Cardiac muscle cell (in vitro differentiated cells and primary cell): ENCODE measurements around the gene ZNF653. TPM values are rescaled to one million over a fixed set of nuclear protein-coding genes. Genes with fewer than 3 reads are reported as not detected.
A peak's percentile ranks its signal among the peaks of the same experiment; 100 is the strongest.
"Not testable (repeated sequence)": the region's sequence is repeated elsewhere in the genome, so short reads cannot be mapped to it uniquely, and the experiment has no call there.

Experiments
- DNase-seq, 2 donors: peaks; one replicate each; pipeline versions ENCODE4 v3.0.0 to v3.0.0-alpha.2; 2010 to 2017; ENCODE audit warnings: low read depth in 1 of 2, low spot score in 1 of 2
- H3K27ac ChIP-seq: fragments of 200-600 bp; sonication (generic); 2 replicates; pipeline ENCODE4 v1.5.1; 2016
- H3K27me3 ChIP-seq: fragments of 200-600 bp; sonication (generic); 2 replicates; pipeline ENCODE4 v1.6.0; 2016; ENCODE audit warnings: control low read depth
- H3K36me3 ChIP-seq: fragments of 200-600 bp; sonication (generic); 2 replicates; pipeline ENCODE4 v1.5.1; 2016; ENCODE audit warnings: control low read depth
- H3K4me1 ChIP-seq: fragments of 200-600 bp; sonication (generic); 2 replicates; pipeline ENCODE4 v1.8.1; 2017; ENCODE audit warnings: low read depth, mild to moderate bottlenecking, mixed run types
- H3K4me3 ChIP-seq: fragments of 200-600 bp; sonication (generic); 2 replicates; pipeline ENCODE4 v1.5.1; 2016; ENCODE audit warnings: mild to moderate bottlenecking
- H3K9me3 ChIP-seq: fragments of 200-600 bp; sonication (generic); 2 replicates; pipeline ENCODE4 v1.5.1; 2017; ENCODE audit warnings: low read depth, mild to moderate bottlenecking, control low read depth
- polyA plus RNA-seq: library from polyadenylated mRNA; unstranded; fragments of >200 nt; fragmentation: Nextera tagmentation; extraction: Ambion mirVana; gene quantifications from 2 replicates; pipeline ENCODE4 v1.2.1, GENCODE V29; 2016
- total RNA-seq: library from RNA; depleted of rRNA; stranded (reverse); fragments of >200 nt; gene quantifications from 2 replicates; pipeline ENCODE4 v1.2.3, GENCODE V29; 2016
- TF ChIP-seq, protein P1 (sequence below): IDR thresholded peaks from 2 replicates; pipeline ENCODE4 v1.5.1; 2012; ENCODE audit warnings: low read depth, mild to moderate bottlenecking, low read length

ZNF653 gene
- total and polyA plus RNA-seq, 2 experiments from 2014 or later = 10.6 to 19.0 TPM

DNA sequence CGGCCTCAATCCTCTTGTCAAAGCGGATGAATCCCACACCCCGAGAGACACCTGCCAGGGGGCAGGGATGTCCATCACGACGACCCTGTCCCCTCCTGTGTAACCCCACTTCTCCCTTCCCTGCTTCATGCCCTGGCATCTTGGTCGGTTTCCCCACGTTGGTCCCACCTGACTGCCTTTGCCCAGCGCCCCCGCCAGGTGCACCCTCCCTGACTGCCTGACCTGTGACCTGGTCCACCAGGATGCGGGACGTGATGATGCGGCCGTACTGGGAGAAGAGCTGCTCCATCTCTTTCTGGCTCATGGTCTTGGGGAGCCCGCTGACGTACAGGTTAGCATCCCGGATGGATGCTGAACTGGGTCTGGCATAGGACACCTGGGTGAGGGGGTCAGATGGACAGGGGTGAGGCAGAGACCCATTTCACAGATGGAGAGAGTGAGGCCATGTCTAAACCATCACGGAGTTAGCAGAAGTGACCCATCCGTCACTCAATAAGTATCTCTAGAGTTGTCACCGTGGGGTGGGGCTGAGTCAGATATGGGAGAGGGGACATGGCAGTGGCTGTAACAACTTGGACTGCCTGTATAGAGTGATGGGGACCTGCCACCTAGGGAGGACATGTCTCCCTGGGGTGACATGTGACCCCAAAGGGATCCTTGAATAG is 47.3 kb downstream of the ZNF653 start:
- TF ChIP-seq, protein P1, sequence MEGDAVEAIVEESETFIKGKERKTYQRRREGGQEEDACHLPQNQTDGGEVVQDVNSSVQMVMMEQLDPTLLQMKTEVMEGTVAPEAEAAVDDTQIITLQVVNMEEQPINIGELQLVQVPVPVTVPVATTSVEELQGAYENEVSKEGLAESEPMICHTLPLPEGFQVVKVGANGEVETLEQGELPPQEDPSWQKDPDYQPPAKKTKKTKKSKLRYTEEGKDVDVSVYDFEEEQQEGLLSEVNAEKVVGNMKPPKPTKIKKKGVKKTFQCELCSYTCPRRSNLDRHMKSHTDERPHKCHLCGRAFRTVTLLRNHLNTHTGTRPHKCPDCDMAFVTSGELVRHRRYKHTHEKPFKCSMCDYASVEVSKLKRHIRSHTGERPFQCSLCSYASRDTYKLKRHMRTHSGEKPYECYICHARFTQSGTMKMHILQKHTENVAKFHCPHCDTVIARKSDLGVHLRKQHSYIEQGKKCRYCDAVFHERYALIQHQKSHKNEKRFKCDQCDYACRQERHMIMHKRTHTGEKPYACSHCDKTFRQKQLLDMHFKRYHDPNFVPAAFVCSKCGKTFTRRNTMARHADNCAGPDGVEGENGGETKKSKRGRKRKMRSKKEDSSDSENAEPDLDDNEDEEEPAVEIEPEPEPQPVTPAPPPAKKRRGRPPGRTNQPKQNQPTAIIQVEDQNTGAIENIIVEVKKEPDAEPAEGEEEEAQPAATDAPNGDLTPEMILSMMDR = no peak
- no peaks in the 10 kb centered on the region for H3K9me3 ChIP-seq
- no peak overlapping the region for H3K27ac ChIP-seq
- no peaks in the 10 kb centered on the region for H3K4me1 ChIP-seq
- DNase-seq = no peak
- no peaks in the 10 kb centered on the region for H3K36me3 ChIP-seq
- H3K4me3 ChIP-seq = no peak overlapping the region
- H3K27me3 ChIP-seq = no peaks in the 10 kb centered on the region

DNA sequence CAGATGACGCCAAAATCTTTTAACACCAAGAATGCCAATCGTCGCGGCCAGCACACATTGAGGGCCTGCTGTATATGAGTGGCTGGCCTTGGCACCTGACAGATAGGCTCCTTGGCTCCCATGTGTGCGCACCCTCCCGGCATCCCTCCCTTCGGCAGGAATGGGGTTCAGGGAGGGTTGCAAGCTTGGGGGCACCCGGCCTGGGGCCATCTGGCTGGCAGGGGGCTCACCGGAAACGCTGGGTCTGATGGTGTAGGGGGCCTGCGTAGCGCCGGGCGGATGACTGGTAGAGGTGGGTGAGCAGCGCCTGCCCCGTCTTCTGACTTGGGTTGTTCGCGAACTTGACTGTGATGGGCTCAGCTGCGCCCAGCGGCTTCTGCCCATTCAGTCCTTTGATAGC is 47.8 kb downstream of the ZNF653 start:
- no peaks in the 10 kb centered on the region for H3K27me3 ChIP-seq
- no peak overlapping the region for H3K4me3 ChIP-seq
- H3K36me3 ChIP-seq = no peaks in the 10 kb centered on the region
- H3K9me3 ChIP-seq = no peaks in the 10 kb centered on the region
- no peak for DNase-seq
- H3K27ac ChIP-seq = no peak overlapping the region
- TF ChIP-seq, protein P1 = no peak
- no peaks in the 10 kb centered on the region for H3K4me1 ChIP-seq

DNA sequence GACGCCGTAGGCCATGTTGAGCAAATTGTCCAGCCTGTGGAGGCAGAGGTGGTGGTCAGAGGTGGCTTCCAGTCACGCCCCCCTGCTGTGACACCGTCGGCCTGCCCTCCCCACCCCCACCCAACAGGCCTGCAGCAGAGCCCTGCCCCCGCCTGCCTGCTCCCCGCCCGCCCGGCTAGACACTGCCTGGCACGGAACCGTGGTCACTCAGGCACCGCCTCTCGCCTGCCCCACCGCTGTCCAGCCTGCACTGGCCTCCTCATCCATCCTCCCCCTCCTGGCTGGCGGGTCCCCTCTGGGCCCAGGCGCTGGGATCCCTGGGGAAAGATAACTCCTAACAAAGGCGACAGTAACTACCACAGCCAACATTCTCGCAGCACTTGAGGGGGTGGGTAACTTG is 48.5 kb downstream of the ZNF653 start:
- no peaks in the 10 kb centered on the region for H3K27me3 ChIP-seq
- TF ChIP-seq, protein P1 = no peak
- H3K27ac ChIP-seq = no peak overlapping the region
- H3K4me3 ChIP-seq = no peak overlapping the region
- no peaks in the 10 kb centered on the region for H3K36me3 ChIP-seq
- H3K9me3 ChIP-seq = no peaks in the 10 kb centered on the region
- no peaks in the 10 kb centered on the region for H3K4me1 ChIP-seq
- peak in 1 of 2 donors; percentile 12 for DNase-seq

DNA sequence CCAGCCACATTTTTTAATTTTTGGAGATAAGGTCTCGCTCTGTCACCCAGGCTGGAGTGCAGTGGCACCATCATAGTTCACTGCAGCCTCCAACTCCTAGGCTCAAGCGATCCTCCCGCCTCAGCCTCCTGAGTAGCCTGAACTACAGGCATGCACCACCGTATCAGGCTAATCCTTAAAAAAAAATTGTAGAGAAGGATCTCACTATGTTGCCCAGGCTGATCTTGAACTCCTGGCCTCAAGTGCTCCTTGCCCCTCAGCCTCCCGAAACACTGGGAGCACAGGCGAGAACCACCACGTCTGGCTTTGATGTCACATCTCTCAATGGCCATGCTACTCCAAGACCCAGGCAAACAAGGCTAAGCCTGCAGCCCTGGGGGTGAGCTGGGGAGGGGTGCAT is 49.0 kb downstream of the ZNF653 start:
- Histone ChIP-seq H3K4me1 (no peaks in the 10 kb centered on the region), H3K27me3 (no peaks in the 10 kb centered on the region), H3K4me3 (no peak overlapping the region), H3K36me3 (no peaks in the 10 kb centered on the region), H3K27ac (no peak overlapping the region), H3K9me3 (no peaks in the 10 kb centered on the region)
- TF ChIP-seq, protein P1 = no peak
- no peak for DNase-seq

DNA sequence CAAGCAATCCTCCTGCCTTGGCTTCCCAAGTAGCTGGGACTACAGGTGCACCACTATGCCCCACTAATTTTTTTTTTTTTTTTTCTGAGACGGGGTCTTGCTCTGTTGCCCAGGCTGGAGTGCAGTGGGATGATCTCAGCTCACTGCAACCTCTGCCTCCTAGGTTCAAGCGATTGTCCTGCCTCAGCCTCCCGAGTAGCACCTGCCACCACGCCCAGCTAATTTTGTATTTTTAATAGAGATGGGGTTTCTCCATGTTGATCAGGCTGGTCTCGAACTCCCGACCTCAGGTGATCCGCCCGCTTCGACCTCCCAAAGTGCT is 50.4 kb downstream of the ZNF653 start:
- DNase-seq, H3K9me3 ChIP-seq, H3K27ac ChIP-seq, H3K4me1 ChIP-seq, H3K36me3 ChIP-seq, H3K4me3 ChIP-seq, H3K27me3 ChIP-seq: not testable (repeated sequence)

DNA sequence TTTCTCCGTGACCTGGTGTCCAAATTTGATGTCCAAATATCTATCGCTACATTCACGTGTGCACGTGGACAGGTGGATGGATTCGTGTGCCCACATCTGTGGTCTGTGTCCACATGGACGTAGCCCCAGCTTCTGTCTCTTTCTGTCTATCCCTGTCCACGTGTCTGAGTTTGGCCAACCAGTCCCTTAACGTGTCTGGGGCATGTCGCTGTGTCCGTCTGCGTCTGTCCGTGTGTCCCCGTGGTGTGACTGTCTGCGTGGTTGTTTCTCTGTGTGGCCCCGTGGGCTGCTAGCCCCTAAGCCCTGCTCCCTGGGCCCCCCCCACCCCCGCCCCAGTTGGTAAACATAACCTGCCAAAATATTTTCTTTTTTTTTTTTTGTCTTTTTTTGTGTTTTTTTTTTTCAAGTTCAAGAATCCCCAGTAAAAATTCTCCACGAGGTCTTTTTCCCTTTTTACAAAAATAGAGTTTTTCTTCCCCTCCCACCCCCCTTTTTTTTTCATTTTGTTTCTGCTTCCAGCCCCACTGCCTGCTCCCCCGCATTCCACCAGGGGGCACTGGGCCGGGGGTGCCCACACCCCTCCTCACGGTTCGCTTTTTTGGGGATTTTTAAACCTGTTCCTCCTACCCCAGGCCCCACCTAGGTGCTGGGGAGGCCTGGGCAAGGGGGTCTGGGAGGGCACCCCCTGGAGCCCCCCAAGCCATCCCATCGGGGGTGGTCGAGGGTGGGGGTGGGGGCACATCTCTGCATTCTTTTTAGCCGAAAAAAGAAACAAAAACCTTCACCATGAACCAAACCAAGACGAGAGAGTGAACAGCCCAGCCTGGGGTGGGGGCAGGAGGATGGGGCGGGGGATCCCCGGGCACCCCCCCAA is 51.9 kb downstream of the ZNF653 start:
- no peak for DNase-seq
- Histone ChIP-seq H3K4me3 (no peak overlapping the region), H3K27me3 (no peaks in the 10 kb centered on the region), H3K36me3 (peaks cover 9% of the 10 kb centered on the region), H3K27ac (no peak overlapping the region), H3K9me3 (no peaks in the 10 kb centered on the region), H3K4me1 (no peaks in the 10 kb centered on the region)
- TF ChIP-seq, protein P1 = peak; percentile 32
